ENCODE results near the gene SSTR3.

DNA sequence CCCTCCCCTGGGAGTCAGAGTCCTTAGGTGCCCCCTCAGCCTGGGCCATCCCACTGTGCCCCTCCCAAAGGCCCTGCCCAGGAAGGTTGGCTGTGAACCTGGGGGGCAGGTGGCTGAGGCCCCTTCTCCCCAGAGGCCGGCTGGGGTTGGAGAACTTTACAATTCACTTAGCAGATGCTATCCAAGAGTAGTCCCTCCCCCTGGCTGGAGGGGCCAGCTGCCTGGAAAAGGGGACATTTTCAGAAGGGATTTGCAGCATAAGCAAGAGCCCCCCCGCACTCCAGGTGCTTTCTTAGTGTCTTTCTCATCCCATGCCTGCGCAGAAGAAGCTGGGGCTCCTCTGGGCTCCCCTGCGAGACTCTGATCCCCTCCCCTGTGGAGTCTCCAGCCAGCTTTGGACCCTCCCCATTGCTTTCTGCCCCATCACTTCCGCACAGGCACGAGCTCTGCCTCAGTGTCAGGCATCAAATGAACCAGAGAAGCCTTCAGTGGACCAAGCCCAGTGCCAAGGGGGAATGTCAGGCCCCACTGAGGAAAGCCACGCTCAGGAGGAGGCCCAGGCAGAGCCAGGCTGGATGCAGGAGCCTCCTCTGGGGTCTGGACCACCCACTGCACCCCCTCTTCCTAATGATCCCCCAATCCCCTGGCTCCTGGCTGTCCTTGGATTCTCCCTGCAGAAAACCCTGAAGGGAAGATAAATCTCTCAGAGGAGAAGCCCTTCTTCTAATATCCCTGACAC lies 3.7 kb downstream of the SSTR3 start:
- TF ChIP-seq CTCF (conservative IDR thresholded peaks at IDR 0.05; ENCODE audit: low read depth, low read length) (no peak), EZH2 (IDR thresholded peaks at IDR 0.05; ENCODE audit: borderline replicate concordance, low read depth, low read length, poor library complexity, severe bottlenecking) (no peak)
